Astrocyte of the spinal cord (primary cell): Measurements from ENCODE around the gene LRRC32.

Experiments
- DNase-seq: peaks from one replicate; pipeline ENCODE4 v3.0.0; 2011; ENCODE audit warnings: low read depth, low spot score
- H3K4me3 ChIP-seq: 2 replicates; pipeline ENCODE4 v1.5.1; 2011; ENCODE audit warnings: low read depth, mild to moderate bottlenecking, low read length, moderate library complexity
- CTCF ChIP-seq: IDR thresholded peaks from 2 replicates; pipeline ENCODE4 v1.5.1; 2012; ENCODE audit warnings: low read depth, mild to moderate bottlenecking, low read length, inconsistent platforms
- in situ Hi-C: cut with HindIII; loops from 2 replicates; pipeline ENCODE4 v1.10.0; 2017; ENCODE audit warnings: low sequenced_read_pairs

Gene LRRC32

GRCh38 chr11:76686261-76687079 is 15.9 kb upstream of the LRRC32 start:
- H3K4me3 ChIP-seq, result no peak overlapping the region
- no peak for TF ChIP-seq CTCF
- in situ Hi-C loops, result no loop called here
- DNase-seq, result no peak

- DNase-seq, result no peak
- TF ChIP-seq CTCF, result no peak
- no peak overlapping the region for H3K4me3 ChIP-seq
- in situ Hi-C loops, result no loop called here
Measured at GRCh38 chr11:76685831-76686230, 15.3 kb upstream of the LRRC32 start.

- in situ Hi-C loops, result no loop called here
- no peak for TF ChIP-seq CTCF
Measured at GRCh38 chr11:76685237-76685636, 14.7 kb upstream of the LRRC32 start.

GRCh38 chr11:76684516-76684915 is 14.0 kb upstream of the LRRC32 start:
- H3K4me3 ChIP-seq, result no peak overlapping the region
- DNase-seq, result no peak
- in situ Hi-C loops, result no loop called here
- TF ChIP-seq CTCF, result no peak

More at GRCh38 chr11:76685237-76685636, 14.7 kb upstream of the LRRC32 start:
- no peak overlapping the region for H3K4me3 ChIP-seq
- no peak for DNase-seq

- DNase-seq, result no peak
- in situ Hi-C loops, result no loop called here
- H3K4me3 ChIP-seq, result no peak overlapping the region
- no peak for TF ChIP-seq CTCF
Measured at GRCh38 chr11:76683161-76684095, 12.9 kb upstream of the LRRC32 start.

- no peak overlapping the region for H3K4me3 ChIP-seq
- DNase-seq, result no peak
- in situ Hi-C loops, result no loop called here
- TF ChIP-seq CTCF, result no peak
Measured at GRCh38 chr11:76682684-76683083, 12.1 kb upstream of the LRRC32 start.
